HG03095 (cell line): Measurements from ENCODE around the gene RNF214.
"Not testable (repeated sequence)": the region's sequence is repeated elsewhere in the genome, so short reads cannot be mapped to it uniquely, and the experiment has no call there.

Experiments used
- ATAC-seq: cut with Tn5 transposase; IDR thresholded peaks from one replicate; pipeline ENCODE4 v1.9.1; 2021; ENCODE audit warnings: moderate library complexity; ENCODE audit not compliant: unreplicated experiment

The RNF214 gene

GRCh38 chr11:117232092-117232878, at the start of gene RNF214:
Gene RNF214, plus strand, starts transcription at chr11:117232671. Its CDS starts 1,602 bp downstream, at chr11:117234273.
- peak; percentile 61 for ATAC-seq

DNA sequence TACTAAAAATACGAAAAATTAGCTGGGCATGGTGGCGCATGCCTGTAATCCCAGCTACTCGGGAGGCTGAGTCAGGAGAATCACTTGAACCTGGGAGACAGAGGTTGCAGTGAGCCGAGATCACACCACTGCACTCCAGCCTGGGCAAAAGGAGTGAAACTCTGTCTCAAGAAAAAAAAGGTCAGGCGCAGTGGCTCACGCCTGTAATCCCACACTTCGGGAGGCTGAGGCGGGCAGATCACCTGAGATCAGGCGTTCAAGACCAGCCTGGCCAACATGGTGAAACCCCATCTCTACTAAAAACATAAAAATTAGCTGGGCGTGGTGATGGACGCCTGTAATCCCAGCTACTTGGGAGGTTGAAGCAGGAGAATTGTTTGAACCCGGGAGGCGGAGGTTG, 49.3 kb upstream of the RNF214 start:
- not testable (repeated sequence) for ATAC-seq

DNA sequence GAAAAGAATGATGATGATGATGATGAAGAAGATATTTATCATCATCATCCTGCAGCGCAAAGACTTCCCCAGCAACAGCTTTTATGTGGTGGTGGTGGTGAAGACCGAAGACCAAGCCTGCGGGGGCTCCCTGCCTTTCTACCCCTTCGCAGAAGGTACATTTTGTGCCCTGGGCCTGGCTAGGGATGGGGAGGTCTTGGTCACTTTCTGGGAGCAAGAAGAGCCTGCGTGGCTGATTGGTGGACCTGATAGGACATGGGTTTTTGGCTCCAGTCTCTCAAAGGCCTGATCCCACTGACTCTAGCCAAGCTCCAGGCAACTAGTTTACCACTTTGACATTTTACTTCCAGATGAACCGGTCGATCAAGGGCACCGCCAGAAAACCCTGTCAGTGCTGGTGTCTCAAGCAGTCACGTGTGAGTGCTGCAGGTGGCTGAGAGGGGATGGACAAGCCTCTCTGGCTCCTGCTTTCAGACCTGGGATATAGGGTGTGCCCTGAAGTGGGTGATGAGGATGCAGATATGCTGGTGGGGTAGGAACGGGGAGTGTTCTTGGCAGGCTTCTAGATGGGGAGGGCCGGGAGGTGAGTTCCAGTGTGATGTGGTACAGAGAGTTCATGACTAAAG, 48.6 kb upstream of the RNF214 start:
- no peak for ATAC-seq

DNA sequence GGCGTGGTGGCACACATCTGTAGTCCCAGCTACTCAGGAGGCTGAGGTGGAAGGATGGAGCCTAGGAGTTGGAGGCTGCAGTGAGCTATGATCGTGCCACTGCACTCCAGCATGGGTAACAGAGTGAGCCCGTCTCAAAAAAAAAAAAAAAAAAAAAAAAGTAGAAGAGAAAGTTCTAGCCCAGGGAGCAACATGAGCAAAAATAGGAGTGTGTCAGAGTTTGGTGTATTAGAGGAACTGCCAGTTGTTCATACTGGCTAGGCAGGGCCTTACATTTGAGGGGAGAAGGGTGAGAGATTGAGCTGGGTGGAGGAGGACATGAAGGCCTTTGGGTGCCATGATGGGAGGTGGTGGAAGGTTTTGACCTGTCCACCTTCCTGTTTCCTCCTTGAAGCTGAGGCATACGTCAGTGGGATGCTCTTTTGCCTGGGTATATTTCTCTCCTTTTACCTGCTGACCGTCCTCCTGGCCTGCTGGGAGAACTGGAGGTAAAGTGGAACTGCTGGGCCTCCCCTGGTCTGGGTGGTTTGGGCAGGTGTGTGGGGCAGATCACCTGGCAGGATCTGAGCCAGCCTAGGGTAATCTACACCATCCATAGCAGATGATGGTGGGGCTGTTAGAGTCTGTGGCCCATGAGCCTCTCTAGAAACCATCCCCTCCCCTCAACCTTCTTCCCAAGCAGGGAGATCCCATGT, 46.6 kb upstream of the RNF214 start:
- ATAC-seq: peak; percentile 47

- no peak for ATAC-seq
These were observed 46.1 kb upstream of the RNF214 start for GRCh38 chr11:117186431-117186761.

GRCh38 chr11:117187007-117187406, 45.5 kb upstream of the RNF214 start:
- ATAC-seq: no peak

- no peak for ATAC-seq
These were observed 45.1 kb upstream of the RNF214 start for GRCh38 chr11:117187428-117187798.

DNA sequence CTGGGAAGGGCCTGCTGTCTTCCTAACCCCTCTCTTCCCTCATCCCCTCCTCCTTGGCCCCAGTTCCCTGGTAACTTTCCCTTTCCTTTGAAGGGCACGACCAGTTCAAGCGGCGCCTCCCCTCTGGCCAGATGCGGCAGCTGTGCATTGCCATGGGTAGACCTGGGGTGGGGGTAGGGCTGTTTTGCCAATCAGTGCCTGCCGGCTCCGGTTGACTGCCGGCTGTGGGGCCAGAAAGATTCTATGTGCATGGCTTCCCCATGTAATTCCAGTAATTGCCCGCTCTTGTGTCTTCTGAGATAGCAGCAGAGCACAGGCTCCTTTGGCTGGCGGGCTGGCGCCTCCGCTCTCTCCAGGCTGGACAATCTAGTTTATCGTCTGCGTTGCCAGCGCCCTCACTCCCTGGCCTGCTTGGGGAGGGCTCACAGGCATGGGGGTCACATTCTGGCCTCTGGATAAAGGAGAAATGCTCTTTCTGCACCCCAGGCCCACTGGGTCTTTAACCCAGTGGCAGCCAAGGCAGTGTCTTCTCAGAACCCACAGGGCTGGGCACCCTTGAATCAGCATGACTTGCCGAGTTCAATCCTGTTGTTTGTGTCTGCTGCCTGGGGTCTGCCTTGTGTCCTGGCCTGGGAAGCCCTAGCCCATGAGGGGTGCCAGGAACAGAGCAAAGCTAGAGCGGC, 44.5 kb upstream of the RNF214 start:
- no peak for ATAC-seq

- no peak for ATAC-seq
These were observed 43.8 kb upstream of the RNF214 start for GRCh38 chr11:117188620-117189081.

DNA sequence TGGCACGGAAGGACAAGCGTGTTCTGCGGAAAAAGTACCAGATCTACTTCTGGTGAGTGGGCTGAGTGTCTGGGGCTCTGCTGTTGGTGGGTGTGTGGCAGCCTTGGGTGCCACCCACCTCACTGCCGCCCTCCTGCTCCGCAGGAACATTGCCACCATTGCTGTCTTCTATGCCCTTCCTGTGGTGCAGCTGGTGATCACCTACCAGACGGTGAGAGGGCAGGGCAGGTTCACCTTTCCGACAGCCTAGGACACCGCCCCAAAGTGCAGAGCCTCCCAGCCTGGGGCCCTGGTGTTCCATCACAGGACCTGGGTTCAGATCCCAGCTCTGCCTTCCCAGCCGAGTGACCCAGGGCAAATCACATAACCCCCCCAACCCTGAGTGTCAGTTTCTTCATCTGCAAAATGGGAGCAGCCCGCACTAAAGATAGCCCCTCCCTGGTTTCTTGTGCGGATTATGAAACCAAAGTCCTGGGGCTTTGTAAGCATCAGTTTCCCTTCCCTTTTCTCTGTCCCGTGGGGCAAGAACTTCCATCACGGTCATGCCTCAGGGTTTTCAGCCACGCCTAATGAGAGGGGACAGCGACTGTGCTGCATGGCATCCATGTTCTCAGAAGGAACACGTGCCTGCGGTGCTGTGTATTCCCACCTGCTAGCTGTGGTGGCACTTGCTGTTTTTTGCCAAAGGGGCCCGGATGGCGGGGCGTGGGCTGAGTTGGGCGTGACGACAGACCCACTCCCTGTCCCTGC, 43.1 kb upstream of the RNF214 start:
- peak; percentile 63 for ATAC-seq

- no peak for ATAC-seq
These were observed 42.4 kb upstream of the RNF214 start for GRCh38 chr11:117189941-117190544.

GRCh38 chr11:117191680-117192400, 40.6 kb upstream of the RNF214 start:
- no peak for ATAC-seq

GRCh38 chr11:117192401-117192875, 40.0 kb upstream of the RNF214 start:
- ATAC-seq: no peak

- ATAC-seq: no peak
These were observed 39.1 kb upstream of the RNF214 start for GRCh38 chr11:117193130-117194020.

DNA sequence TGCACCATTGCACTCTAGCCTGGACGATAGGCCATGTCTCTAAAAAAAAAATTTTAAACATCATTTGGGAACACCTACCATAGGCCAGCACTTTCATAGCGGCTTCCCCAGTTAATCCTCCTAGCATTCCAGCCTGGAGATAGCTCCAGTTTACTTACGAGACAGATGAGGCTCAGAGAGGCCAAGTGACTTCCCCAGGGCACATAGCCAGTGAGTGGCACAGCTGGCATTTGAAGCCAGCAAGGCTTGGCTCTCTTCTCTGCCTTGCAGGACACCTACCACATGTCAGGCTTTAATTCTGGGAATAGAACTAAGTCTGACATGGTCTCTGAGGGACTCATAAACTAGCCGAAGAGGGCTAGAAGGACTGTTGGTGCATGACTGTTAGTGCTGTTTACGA, 38.2 kb upstream of the RNF214 start:
- ATAC-seq: no peak

DNA sequence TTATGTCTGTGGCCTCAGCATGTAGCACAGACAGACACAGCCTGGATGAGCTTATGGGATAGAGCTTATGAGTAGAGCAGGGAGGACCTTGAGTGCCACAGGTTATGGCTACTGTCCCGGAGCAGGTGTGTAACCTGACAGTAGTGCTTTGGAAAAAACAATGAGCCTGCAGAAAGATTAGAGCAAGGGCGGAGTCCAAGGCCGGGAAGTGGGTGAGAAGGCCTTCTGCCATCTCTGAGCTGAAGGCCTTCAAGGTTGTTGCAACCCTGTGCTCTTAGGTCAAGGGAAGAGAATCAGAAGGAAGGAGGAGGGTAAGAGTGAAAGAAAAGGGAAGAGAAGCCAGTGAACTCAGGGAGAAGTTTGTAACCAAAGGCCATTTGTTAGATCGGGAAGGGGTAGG, 37.2 kb upstream of the RNF214 start:
- no peak for ATAC-seq

DNA sequence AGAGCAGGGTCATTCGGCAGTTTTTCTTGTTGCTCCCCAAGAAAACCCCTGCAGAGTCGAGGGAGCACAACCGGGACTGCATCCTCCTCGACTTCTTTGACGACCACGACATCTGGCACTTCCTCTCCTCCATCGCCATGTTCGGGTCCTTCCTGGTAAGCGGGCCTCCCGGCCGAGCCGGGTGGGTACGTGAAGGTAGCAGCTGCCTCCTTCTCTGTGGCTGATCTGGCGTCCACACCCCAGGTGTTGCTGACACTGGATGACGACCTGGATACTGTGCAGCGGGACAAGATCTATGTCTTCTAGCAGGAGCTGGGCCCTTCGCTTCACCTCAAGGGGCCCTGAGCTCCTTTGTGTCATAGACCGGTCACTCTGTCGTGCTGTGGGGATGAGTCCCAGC, 36.7 kb upstream of the RNF214 start:
- ATAC-seq: no peak

- ATAC-seq: no peak
These were observed 35.5 kb upstream of the RNF214 start for GRCh38 chr11:117197006-117197405.
